B cell (primary cell): ENCODE data around the gene WT1. TPM values are rescaled to one million over a fixed set of nuclear protein-coding genes. Genes with fewer than 3 reads are reported as not detected.

Experiments
- ATAC-seq: fragments of 200-7000 bp; cut with Tn5 transposase; one replicate; pipeline ENCODE4 v1.10.0; 2021; ENCODE audit warnings: low read depth, mild to moderate bottlenecking, moderate number of reproducible peaks, moderate library complexity
- CTCF ChIA-PET: fragments of 350-600 bp; sonication (Branson Sonifier 250); formaldehyde crosslinking; loops from one replicate; lab custom pipeline; 2021; ENCODE audit warnings: antibody characterized with exemption, inconsistent platforms; lab: Charles Lee
- POLR2A ChIA-PET: fragments of 350-600 bp; sonication (Branson Sonifier 250); formaldehyde crosslinking; loops from one replicate; lab custom pipeline; 2021; ENCODE audit warnings: antibody characterized with exemption; lab: Charles Lee
- DNase-seq: peaks from one replicate; pipeline ENCODE4 v3.0.0; 2013
- H2AFZ ChIP-seq: 2 replicates; pipeline ENCODE4 v1.6.1; 2012; ENCODE audit warnings: mild to moderate bottlenecking, low read depth, low read length; ENCODE audit not compliant: insufficient read depth, poor library complexity, severe bottlenecking
- H3K27ac ChIP-seq, 2 donors: 1 replicate in 1 of 2; 2 replicates in 1 of 2; pipeline ENCODE4 v1.5.1; 2012 to 2013; ENCODE audit warnings: low read length in 2 of 2, mild to moderate bottlenecking in 2 of 2, moderate library complexity in 1 of 2
- H3K27me3 ChIP-seq, 4 experiments: fragments of 200-600 bp in 1 of 4; sonication (generic) in 1 of 4; replicated peaks in 1 of 4; 1 replicate in 2 of 4; 2 replicates in 2 of 4; pipeline versions ENCODE4 v1.6.1 to v1.7.0; 2013 to 2016; ENCODE audit warnings: low read length in 3 of 4, mild to moderate bottlenecking in 2 of 4, mixed read lengths in 1 of 4, moderate library complexity in 1 of 4; ENCODE audit not compliant: insufficient read depth in 4 of 4, control insufficient read depth in 3 of 4; ENCODE audit errors: control extremely low read depth in 1 of 4
- H3K36me3 ChIP-seq, 2 experiments: replicated peaks in 1 of 2; 1 replicate in 1 of 2; 2 replicates in 1 of 2; pipeline versions ENCODE4 v1.6.1 to v1.7.1; 2013; ENCODE audit warnings: low read length in 1 of 2; ENCODE audit not compliant: insufficient read depth in 2 of 2, control insufficient read depth in 1 of 2; ENCODE audit errors: control extremely low read depth in 1 of 2, extremely low read depth in 1 of 2
- H3K4me1 ChIP-seq, 2 donors: fragments of 200-600 bp in 1 of 2; sonication (generic) in 1 of 2; 1 replicate in 1 of 2; 2 replicates in 1 of 2; pipeline versions ENCODE4 v1.5.1 to v1.6.1; 2013 to 2017; ENCODE audit warnings: low read length in 2 of 2; ENCODE audit not compliant: control insufficient read depth in 2 of 2, insufficient read depth in 2 of 2
- H3K4me2 ChIP-seq: replicated peaks from 2 replicates; pipeline ENCODE3; 2012; ENCODE audit warnings: mild to moderate bottlenecking, low read depth, low read length; ENCODE audit not compliant: poor library complexity, severe bottlenecking
- H3K4me3 ChIP-seq, 5 experiments: fragments of 200-600 bp in 1 of 5; sonication (generic) in 1 of 5; 1 replicate in 3 of 5; 2 replicates in 2 of 5; pipeline versions ENCODE4 v1.5.1 to v1.7.0; 2011 to 2016; ENCODE audit warnings: low read length in 4 of 5, mild to moderate bottlenecking in 4 of 5, low read depth in 2 of 5, control low read depth in 1 of 5, moderate library complexity in 1 of 5; ENCODE audit not compliant: insufficient read depth in 1 of 5; ENCODE audit errors: control extremely low read depth in 1 of 5, extremely low read depth in 1 of 5
- H3K79me2 ChIP-seq: fragments of 200-600 bp; sonication (generic); one replicate; pipeline ENCODE4 v1.6.0; 2016; ENCODE audit warnings: low read length; ENCODE audit not compliant: control insufficient read depth, insufficient read depth
- H3K9ac ChIP-seq: fragments of 200-600 bp; sonication (generic); 2 replicates; pipeline ENCODE4 v1.6.1; 2017; ENCODE audit warnings: mild to moderate bottlenecking, low read length, moderate library complexity
- H3K9me3 ChIP-seq, 3 donors: one replicate each; pipeline versions ENCODE4 v1.6.1 to v1.7.1; 2013; ENCODE audit warnings: low read length in 2 of 3; ENCODE audit not compliant: control insufficient read depth in 2 of 3, insufficient read depth in 1 of 3; ENCODE audit errors: control extremely low read depth in 1 of 3
- H4K20me1 ChIP-seq: 2 replicates; pipeline ENCODE4 v1.6.0; 2012; ENCODE audit warnings: mild to moderate bottlenecking, low read length; ENCODE audit not compliant: insufficient read depth, control insufficient read depth, poor library complexity, severe bottlenecking
- H3K27ac Mint-ChIP-seq: one replicate; pipeline ENCODE4 v1.8.0; 2021; ENCODE audit warnings: mixed read lengths
- H3K27me3 Mint-ChIP-seq: one replicate; pipeline ENCODE4 v1.8.0; 2021; ENCODE audit warnings: mixed read lengths
- H3K4me1 Mint-ChIP-seq: one replicate; pipeline ENCODE4 v1.8.0; 2021; ENCODE audit warnings: mixed read lengths
- H3K4me3 Mint-ChIP-seq: one replicate; pipeline ENCODE4 v1.8.0; 2021; ENCODE audit warnings: mixed read lengths
- H3K9me3 Mint-ChIP-seq: one replicate; pipeline ENCODE4 v1.8.0; 2022; ENCODE audit warnings: mixed read lengths; ENCODE audit not compliant: insufficient read depth
- CTCF ChIP-seq: fragments of 200-600 bp; IDR thresholded peaks from one replicate; pipeline ENCODE4 v1.8.0; 2022; ENCODE audit warnings: antibody characterized with exemption, mild to moderate bottlenecking
- EZH2 ChIP-seq: IDR thresholded peaks from 2 replicates; pipeline ENCODE4 v1.6.1; 2012; ENCODE audit warnings: borderline replicate concordance, low read depth, mild to moderate bottlenecking, moderate library complexity, low read length; ENCODE audit not compliant: insufficient read depth, poor library complexity, severe bottlenecking
- WGBS: methylation state at CpG from one replicate; pipeline ENCODE4 v1.1.5; 2013; ENCODE audit warnings: missing lambda C conversion rate; ENCODE audit not compliant: insufficient coverage; 5-methylcytosine and 5-hydroxymethylcytosine counted together
- intact Hi-C: fragments of 100-400 bp; cut with micrococcal nuclease; formaldehyde crosslinking; loops from one replicate; pipeline ENCODE4 v1.10.0; 2022
- polyA plus RNA-seq: library from polyadenylated mRNA; depleted of rRNA; stranded (reverse); fragments of >200 nt; gene quantifications from 2 replicates; pipeline ENCODE4 v1.2.3, GENCODE V29; 2012
- total RNA-seq, 2 donors: library from RNA; stranded (reverse); fragments of 120-200 nt in 1 of 2; gene quantifications; 1 replicate in 1 of 2; 2 replicates in 1 of 2; pipeline versions ENCODE4 v1.2.3 to v1.2.4, GENCODE V29; 2013 to 2022

The WT1 gene
- total and polyA plus RNA-seq, 2 donors (not counting 1 experiment from before 2014, with no cell fraction given), result not detected

GRCh38 chr11:32366666-32367065 is 68.7 kb downstream of the WT1 start:
- no peak overlapping the region for H2AFZ ChIP-seq
- Mint-ChIP-seq H3K9me3 (peaks cover 8% of the 10 kb centered on the region), H3K27ac (no peak overlapping the region), H3K4me1 (no peaks in the 10 kb centered on the region), H3K4me3 (no peak overlapping the region), H3K27me3 (peaks cover 11% of the 10 kb centered on the region)
- no peak overlapping the region for H3K27ac ChIP-seq
- no peak overlapping the region for H3K4me2 ChIP-seq
- peaks cover 0 to 8% (median 7%) of the 10 kb centered on the region in 3 donors for H3K9me3 ChIP-seq
- no CpG with 5 or more reads among the region's 1 CpG for WGBS
- no peak overlapping the region for H3K9ac ChIP-seq
- H4K20me1 ChIP-seq, result no peaks in the 10 kb centered on the region
- H3K4me1 ChIP-seq, result no peaks in the 10 kb centered on the region
- H3K36me3 ChIP-seq, result no peaks in the 10 kb centered on the region
- ChIA-PET POLR2A (no interaction called here), CTCF (no interaction called here)
- intact Hi-C loops, result no loop called here
- TF ChIP-seq CTCF (no peak), EZH2 (no peak)
- no peak overlapping the region for H3K4me3 ChIP-seq
- H3K79me2 ChIP-seq, result no peaks in the 10 kb centered on the region
- DNase-seq (no peak), ATAC-seq (no peak)
- H3K27me3 ChIP-seq, result no peaks in the 10 kb centered on the region

DNA sequence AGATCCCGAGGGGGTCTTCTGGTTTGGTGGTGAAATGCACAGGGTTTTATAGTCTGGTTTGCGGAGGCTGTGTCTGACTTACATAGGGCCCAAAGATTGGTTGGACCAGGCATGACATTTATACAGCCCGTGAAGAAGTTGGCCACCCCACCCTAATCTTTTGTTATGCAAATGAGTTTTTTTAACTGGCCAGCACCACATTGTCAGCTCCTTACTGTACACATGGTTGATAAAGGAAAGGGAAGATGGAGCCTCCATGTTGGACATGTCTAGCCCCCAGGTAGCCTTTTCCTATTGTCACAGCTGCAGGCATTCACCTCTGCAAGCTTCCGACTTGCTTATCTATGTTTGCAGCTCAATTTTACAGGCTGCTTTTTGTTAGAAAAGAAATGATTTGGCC is 70.1 kb downstream of the WT1 start:
- Histone ChIP-seq H3K27me3 (no peaks in the 10 kb centered on the region), H3K27ac (no peak overlapping the region), H3K36me3 (no peaks in the 10 kb centered on the region), H4K20me1 (no peaks in the 10 kb centered on the region), H3K79me2 (no peaks in the 10 kb centered on the region), H3K4me2 (no peak overlapping the region), H3K4me3 (no peak overlapping the region), H3K9me3 (peaks cover 0 to 8% (median 7%) of the 10 kb centered on the region in 3 donors), H2AFZ (no peak overlapping the region), H3K4me1 (no peaks in the 10 kb centered on the region), H3K9ac (no peak overlapping the region)
- peaks cover 11% of the 10 kb centered on the region for H3K27me3 Mint-ChIP-seq
- intact Hi-C loops, result no loop called here
- H3K9me3 Mint-ChIP-seq, result peaks cover 8% of the 10 kb centered on the region
- DNase-seq (no peak), ATAC-seq (no peak)
- no peak overlapping the region for H3K4me3 Mint-ChIP-seq
- no peak overlapping the region for H3K27ac Mint-ChIP-seq
- TF ChIP-seq EZH2 (no peak), CTCF (no peak)
- ChIA-PET POLR2A (no interaction called here), CTCF (no interaction called here)
- no CpG with 5 or more reads among the region's 4 CpGs for WGBS
- no peaks in the 10 kb centered on the region for H3K4me1 Mint-ChIP-seq
